GF-D8 (cell line): ENCODE data around the gene TMEM236.
"Not testable (repeated sequence)": the region's sequence is repeated elsewhere in the genome, so short reads cannot be mapped to it uniquely, and the experiment has no call there.

Source experiments
- DNase-seq: peaks from one replicate; lab custom pipeline; 2025; lab: John Stamatoyannopoulos, UW

Gene TMEM236, protein sequence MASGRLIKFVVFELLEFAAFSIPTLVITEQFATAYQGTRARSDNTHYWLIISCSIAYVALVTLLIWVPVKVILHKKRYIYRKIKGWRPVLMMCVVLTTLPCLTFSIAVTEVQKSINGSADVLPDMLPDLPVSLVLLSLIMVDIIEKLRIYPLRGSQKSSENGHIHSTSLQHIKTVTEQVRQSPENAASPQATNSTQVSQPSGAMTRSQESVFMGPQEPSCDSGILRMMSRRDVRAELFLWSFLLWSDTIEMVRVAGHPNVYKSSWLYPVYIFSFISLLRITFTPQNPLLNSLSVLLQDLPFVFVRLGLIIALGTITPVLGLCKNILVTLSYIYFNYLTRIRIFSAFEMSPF

DNA sequence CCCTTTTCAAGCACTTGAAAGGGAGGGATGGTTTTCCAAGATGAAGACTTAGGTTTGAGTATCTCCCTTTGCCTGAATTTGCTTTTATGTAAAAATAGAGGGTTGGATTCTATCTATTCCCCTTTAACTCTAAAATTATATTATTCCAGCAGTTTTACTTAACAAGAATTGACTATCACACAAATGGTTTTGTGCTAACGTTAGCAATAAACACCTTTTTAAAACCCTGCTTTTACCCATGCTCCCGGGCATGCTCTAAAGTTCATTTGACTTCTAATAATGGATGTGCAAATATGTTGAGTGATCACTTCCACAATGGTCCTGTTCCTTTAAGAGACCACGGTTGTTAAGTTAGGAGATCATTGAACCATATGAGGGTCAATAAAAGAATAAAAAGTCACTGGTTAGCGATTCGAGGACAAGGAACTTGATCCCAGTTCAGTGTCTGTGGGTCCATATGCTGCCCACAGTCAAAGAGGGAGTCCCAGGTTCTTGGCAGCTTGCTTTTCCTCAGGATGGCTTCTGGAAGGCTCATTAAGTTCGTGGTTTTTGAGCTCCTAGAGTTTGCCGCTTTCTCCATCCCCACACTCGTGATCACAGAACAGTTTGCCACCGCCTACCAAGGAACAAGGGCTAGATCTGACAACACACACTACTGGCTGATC is at the start of gene TMEM236:
TMEM236 (plus strand) TSS at position 421 of the 665 bp plus-strand sequence; CDS start at position 516, 95 bp downstream.
- DNase-seq = no peak

DNA sequence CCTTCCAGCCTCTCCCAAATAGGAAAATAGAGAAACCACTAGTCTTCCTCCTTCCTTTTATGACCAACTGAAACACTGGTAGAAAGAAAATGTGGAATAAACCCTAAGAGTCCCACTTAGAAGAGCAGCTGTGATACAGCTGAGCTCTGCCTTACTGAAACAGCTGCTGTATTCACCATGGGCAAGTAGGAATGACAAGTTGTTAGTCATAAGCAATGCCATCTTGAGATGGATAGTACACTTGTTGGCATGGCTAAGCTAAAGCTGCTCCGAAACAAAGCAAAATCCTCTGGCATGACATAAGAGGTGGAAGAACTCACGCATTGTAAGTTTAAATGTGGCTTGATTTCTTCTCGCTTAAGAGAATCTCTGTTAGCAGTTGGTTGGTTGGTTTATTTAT is 48.3 kb upstream of the TMEM236 start:
- no peak for DNase-seq

DNA sequence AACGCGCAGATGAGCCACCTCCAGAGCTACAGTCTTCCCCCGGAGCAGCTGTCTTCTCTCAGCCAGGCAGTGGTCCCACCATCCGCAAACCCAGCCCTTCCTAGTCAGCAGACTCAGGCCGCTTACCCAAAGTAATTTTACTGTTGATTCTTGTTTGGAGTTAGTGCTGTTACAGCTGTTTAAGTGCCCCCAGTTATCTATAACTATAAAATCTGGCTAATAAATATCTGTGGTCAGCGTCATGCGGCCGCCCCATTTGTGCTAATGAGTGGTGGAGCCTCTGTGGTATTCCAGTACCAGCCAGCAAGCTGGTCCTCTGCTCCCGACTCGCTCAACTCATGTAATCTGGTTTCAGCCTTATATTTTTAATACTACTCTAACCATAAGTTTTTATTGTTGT is 43.2 kb upstream of the TMEM236 start:
- DNase-seq = no peak

DNA sequence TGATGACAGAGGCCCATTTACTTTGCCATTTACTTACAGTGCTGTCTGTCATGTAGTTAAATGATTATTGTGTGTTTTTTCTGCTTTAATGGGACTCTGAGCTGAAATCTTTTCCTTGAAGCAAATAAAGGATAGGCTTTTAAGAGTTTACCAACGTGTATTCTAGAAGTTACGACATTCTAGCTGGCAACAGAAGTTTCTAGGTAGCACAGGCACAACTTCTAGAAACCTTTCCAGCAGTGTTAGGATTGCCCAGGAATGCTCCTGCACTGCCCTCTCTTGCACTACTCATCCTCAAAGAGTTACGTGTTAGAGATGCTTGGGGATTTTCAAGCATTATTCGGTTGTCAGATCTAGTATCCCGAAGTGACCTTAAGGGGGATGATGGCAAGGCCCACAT is 42.5 kb upstream of the TMEM236 start:
- no peak for DNase-seq

DNA sequence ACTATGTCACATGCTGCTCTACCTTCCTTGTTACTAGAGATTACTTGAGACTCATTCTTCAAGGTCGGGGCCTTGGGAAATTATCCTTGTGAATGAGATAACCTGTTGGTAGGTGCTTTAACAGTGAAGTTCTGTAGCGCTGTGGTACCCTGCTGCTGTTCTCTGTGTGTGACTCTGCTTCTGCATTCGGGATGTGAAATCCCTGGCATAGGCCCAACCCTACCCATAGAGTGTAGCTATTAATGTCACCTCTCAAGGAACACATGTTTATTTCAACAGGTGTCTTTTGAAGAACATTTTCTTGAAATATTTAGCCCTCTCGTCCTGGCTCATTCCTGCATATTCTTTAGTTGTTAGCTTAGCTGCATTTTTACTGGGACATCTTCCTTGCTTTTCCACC is 41.8 kb upstream of the TMEM236 start:
- DNase-seq = no peak

DNA sequence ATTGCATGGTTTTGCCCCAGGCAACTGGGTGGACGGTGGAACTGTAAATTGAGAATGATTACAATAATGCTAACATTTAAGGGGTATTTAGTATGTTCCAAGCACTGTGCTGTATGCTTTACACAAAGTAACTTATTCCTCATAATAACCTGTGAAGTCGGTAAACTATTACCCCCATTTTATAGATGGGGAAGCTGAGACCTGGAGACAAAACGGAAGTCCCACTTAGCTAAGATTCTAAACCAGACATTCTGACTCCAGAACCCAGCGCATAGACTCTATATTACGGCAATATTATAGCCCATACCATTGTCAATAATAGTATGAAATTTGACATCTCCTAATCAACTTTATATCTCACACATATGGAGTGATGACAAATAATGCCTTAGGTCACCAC is 39.9 kb upstream of the TMEM236 start:
- DNase-seq = no peak

DNA sequence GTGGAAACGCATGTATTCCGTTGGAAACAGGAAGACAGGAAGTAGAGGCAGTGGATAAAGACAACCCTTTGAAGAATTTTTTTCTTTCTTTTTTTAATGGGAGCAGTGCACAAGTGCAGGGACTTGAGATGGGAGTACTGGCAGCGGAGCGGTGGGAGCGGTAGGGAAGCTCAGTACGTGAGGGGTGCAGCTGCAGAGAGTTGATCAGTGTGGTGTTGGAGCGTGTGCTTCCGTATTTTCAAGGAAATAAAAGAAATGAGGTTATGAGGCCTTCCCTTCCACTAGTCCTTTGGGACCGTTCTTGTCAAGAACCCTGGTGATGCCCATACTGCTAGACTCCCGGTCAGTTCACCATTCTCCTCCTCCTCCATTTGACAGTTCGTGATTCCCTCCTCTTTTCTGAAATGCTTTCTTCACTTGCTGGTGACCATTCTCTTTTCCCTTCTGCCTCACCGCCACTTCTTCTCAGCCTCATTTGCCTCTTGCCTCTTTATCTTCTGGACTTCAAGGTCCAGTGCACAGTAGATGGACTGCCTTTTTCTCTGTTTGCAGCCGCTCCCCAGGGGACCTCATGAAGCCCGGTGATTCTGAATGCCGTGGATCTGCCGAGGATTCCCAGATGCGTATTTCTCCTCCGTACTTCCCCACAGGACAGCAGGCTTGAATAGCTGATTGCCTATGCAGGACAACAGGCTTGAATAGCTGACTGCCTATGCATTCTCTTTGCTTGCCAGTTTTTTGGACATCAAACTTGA is 39.1 kb upstream of the TMEM236 start:
- no peak for DNase-seq

DNA sequence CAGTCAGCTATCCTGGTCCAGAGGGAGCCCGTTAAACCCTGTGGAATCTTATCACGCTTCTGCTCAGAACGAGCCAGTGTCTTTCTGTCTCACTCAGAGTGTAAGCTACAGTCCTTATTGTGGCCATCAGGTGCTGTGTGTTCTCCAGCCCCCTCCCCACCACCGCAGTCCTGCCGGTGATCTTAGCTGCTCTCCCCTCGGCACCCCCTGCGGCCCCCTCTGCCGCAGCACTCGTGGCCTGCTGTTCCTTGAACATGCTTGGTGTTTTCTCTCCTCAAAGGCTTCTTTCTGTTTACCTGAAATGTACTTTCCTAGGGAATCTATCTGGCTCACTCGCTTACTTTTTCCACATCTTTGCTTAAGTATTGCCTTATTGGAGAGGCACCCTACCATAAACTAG is 38.2 kb upstream of the TMEM236 start:
- DNase-seq = no peak

DNA sequence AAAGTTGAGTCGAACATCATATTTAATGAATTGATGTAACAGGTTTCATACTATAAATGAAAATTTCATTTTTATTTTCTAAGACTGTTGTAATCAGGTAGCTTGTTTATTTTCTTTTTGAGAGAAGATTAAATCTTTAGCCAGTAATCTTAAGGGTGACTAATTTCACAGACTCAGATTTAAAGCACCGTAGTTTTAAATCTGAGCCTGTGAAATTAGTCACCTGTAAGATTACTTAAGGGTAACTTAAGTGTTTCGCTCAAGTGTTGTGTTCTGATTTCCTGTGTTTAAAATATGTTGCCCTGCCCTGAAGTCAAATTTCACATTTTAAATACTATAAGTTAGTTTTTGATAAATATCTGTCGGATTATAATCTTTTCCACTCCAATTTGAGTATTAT is 35.8 kb upstream of the TMEM236 start:
- DNase-seq = no peak

DNA sequence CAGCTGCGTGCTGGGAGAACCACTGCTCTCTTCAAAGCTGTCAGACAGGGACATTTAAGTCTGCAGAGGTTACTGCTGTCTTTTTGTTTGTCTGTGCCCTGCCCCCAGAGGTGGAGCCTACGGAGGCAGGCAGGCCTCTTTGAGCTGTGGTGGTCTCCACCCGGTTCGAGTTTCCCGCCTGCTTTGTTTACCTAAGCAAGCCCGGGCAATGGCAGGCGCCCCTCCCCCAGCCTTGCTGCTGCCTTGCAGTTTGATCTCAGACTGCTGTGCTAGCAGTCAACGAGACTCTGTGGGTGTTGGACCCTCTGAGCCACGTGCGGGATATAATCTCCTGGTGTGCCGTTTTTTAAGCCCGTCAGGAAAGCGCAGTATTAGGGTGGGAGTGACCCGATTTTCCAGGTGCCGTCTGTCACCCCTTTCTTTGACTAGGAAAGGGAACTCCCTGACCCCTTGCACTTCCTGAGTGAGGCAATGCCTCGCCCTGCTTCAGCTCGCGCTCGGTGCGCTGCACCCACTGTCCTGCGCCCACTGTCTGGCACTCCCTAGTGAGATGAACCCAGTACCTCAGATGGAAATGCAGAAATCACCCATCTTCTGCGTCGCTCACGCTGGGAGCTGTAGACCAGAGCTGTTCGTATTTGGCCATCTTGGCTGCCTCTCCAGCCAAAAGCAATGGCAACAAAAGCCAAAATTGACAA is 29.5 kb upstream of the TMEM236 start:
- not testable (repeated sequence) for DNase-seq

DNA sequence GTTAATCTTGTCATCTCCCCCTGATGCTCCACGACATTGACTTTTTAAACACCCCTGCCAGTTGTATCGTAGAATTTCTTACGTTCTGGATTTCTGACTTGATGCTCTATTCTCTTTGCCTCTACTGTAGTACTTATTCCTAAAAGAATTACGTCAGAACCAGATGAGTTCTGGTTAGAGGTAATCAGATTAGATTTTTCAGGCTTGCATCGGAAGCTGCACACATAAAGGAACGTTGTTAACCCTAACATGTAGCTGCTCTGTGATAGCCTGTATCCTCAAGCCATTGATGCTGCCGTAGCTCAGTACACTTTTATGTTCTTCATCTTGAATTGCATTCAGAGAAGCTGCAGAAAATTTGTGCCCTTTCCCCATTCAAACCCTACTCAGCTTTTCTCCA is 26.3 kb upstream of the TMEM236 start:
- DNase-seq = no peak

DNA sequence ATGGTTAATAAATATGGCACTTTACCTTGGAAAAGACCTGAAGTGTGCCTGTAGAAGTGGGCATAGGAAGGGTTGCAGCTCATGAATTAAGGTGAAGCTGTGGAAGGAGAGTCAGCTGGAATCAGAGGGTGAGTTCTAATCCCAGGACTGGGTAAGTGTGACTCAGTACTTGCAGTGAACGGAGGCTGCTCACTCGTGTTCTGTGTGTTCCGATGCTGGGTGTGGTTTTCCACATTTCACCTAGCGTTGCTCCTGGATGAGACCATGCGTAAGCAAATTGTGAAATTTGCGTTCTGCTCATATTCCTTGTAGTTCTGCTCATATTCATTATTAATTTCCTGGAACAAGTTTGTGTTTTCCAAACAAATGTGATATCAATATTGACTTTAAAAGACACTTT is 22.4 kb upstream of the TMEM236 start:
- DNase-seq = no peak

DNA sequence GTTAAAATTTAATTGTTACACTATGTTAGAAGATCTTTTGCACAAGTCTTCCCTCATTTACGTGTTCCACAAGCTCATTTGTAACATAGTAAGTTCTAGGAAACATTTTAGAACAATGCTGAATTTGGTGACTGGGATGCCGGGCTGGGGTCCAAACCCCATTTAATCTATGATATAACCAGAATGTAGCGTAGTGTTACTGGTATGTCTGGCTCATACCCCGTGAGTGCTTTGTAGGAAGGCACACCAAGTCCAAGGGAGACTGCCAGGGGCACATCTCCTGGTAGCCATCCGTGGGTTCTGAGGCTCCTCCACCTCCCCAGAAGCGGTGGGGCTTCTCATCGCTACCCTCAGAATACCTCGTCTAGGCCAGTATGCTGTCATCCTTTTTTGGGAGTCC is 21.3 kb upstream of the TMEM236 start:
- no peak for DNase-seq

DNA sequence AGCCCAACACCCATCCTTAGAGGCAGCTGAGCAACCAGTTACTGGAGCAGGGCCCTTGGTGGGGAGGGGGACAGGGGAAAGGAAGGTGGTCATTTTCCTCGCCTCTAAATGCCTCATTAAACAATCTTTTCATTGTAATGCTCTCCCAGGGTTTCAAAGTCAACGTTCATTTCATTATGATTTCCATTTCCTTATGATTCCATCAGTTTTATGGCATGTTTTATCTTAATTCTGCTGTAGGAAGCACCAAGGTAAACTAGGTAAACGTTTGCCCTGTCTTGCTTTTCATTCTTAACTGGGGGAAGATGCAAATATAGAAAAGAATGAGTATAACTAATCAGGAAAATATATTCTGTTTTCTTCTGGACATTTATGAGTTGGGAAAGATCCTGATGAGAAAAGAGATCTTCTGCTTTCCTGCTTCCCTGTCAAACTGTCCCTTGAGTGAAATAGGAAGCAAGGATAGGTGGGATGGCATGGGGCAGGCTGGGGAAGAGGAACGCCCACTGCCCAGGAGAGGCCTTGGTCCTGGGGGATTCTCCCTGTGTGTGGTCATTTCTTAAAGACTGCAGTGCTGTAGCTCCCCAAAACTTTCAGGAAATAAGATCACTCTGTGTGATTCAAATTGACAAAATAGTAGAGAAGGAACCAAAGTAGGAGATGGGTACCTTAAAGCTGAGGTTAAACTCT is 20.5 kb upstream of the TMEM236 start:
- DNase-seq = no peak

DNA sequence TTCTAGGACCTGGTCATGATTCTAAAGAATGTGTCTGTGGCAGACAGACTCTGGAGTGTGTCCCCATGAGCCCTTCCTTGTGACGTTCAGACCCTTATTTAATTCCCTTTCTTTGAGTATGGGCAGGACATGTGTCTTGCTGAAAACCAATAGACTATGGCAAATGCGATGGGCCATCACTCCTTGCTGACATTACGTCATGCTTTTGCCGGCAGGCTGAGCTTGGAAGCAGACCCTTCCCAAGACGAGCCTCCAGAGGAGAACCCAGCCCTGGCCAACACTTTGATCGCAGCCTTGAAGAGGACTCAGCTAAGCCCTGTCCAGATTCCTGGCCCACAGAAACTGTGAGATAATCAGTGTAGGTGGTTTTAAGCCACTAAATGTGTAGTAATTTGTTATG is 18.4 kb upstream of the TMEM236 start:
- DNase-seq = no peak

DNA sequence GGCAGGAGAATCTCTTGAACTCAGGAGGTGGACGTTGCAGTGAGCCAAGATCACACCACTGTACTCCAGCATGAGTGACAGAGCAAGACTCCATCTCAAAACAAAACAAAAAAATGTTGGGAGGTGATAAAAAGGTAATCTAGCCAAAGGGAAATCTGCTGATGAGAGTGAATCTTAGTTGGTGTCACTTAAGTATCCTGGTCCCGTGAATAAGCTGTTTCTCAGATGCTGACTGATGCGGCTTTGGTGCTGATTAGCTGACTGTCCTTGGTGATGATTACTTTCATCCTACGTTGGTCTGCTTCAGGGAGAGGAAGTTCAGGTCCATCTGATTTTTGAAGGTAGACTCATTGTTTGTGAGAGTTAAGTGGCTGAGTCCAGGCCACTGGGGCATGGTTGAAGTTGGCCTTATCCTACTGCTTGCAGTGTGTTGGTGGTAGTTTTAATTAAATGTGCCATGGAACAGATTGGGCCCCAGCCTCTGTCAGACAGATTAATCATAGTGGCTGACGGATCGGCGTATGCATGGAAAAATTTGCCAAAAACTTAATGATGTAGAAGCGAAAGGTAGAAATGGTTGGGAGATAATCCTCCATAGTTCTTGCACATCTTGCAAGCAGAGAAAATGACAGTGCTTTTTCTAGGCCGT is 17.4 kb upstream of the TMEM236 start:
- DNase-seq = no peak

DNA sequence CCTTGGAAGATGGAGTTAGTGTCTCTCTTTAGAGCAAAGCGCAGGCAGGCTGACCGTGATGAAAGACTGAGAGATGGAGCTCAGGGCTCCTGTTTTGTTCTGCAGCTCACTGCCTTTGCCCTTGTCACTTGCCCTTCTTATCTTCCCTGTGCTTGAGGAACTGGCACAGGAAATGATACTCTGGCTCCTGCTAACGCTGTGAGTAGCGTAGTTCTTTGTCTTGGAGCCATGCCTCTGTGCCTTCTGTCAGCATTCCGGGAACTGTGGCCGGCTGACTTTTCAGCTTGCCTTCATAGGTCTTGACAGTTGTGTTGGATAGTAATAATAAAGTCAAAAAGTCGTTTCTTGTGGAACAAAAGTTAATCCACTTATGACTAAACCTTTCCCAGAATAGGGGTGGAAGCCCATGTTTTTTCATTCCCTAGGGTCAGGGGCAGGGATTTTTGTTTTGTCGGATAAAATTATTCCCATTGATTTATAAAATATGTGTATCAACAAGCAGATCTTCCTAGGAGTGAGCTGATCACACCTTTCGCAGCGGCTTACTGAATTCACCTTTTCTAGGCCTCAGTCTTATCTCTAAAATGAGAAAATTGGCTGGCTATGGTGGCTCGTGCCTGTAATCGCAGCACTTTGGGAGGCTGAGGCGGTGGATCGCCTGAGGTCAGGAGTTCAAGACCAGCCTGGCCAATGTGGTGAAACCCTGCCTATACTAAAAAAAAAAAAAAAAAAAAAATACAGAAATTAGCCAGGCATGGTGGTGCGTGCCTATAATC is 16.6 kb upstream of the TMEM236 start:
- DNase-seq = no peak

DNA sequence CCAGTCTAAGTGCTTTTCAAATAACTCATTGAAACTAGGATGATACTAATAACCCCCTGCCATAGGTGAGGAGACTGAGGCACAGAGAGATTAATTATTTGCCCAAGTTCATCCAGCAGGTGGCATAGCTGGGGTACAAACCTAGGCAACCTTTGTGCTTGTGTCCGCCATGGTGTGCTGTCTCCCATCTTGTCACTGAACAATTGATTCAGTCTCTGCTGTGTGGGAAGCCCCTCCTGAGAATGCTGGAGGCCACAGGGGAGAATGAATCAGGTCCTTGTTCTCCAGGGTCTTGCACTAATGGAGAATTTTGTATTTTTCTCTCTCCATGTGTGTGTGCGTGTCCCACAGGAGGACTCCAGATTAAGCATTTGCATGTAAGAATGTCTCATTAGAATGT is 15.8 kb upstream of the TMEM236 start:
- DNase-seq = no peak

DNA sequence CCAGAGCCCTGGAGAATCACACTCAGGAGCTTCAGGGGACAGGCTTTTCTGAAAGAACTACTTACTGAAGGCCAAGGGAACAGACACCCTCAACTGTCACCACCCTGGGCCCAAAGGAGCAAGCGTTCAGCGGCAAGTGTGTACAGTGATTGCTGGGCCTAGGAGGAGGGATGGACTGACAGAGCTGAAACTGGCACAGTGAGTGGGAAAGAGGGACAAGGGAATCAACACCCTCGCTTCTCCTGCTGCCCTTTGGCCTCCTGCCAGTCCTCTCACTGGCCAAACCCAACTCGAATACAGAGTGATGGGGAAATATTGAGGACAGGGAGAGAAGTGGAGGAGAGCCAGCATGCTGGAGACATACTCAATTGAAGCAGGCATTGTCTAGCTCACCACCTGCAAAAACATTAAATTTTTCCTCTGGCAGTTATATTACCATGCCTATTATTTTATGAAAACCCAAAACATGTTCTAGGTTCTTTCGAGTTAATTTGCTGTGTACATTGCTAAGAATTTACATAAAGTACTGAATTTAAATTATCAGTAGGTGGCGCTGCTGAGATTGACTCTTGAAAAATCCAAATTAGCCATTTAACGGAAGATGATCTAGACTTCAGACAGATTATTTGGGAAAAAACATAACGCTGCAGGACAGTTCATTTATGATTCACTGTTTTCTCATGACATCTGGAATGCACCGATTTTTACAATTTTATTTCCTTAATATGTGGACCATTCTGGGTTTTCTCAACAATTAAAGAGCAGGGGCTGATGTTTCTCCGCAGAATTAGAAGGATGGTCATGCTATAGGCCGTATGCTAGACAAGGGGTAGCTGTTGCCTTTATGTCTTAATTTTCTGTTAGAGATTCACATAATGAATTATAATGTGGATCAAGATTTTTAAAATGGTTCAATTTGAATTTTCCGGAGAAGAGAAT is 14.7 kb upstream of the TMEM236 start:
- no peak for DNase-seq
